Ovary (tissue), 9 donors: Measurements from ENCODE around the gene KIF26B. TPM values are rescaled to one million over a fixed set of nuclear protein-coding genes. Genes with fewer than 3 reads are reported as not detected.

ENCODE experiments used
- DNase-seq, 5 donors: peaks; one replicate each; pipeline ENCODE4 v3.0.0-alpha.2; 2019 to 2020
- H3K27ac ChIP-seq, 2 donors: fragments of 200-600 bp; one replicate each; pipeline versions ENCODE4 v1.5.1 to v1.8.0; 2019 to 2022
- H3K27me3 ChIP-seq: fragments of 200-600 bp; one replicate; pipeline ENCODE4 v1.8.0; 2022
- H3K36me3 ChIP-seq: fragments of 200-600 bp; sonication (generic); one replicate; pipeline ENCODE4 v1.5.1; 2019
- H3K4me1 ChIP-seq: one replicate; pipeline ENCODE4 v1.8.1; 2013; ENCODE audit warnings: mild to moderate bottlenecking, moderate library complexity; ENCODE audit not compliant: insufficient read depth
- H3K4me3 ChIP-seq: fragments of 200-600 bp; sonication (generic); one replicate; pipeline ENCODE4 v1.5.1; 2017
- H3K9me3 ChIP-seq, 2 donors: fragments of 200-600 bp in 1 of 2; sonication (generic) in 1 of 2; one replicate each; pipeline versions ENCODE4 v1.5.1 to v1.8.1; 2013 to 2019; ENCODE audit warnings: mild to moderate bottlenecking in 1 of 2, moderate library complexity in 1 of 2
- EP300 ChIP-seq: sonication (generic); formaldehyde crosslinking; IDR thresholded peaks from one replicate; pipeline ENCODE4 v1.6.1; 2017; ENCODE audit warnings: antibody characterized with exemption
- POLR2A ChIP-seq: fragments of 450-650 bp; IDR thresholded peaks from one replicate; pipeline ENCODE4 v1.6.1; 2017; ENCODE audit warnings: antibody characterized with exemption, mild to moderate bottlenecking, moderate library complexity
- WGBS, 3 donors: extraction: QIAGEN DNeasy Blood & Tissue Kit in 1 of 3; methylation state at CpG; one replicate each; pipeline versions ENCODE4 v1.1.5 to v1.1.7; 2013 to 2017; 5-methylcytosine and 5-hydroxymethylcytosine counted together
- intact Hi-C, 4 donors: fragments of 100-400 bp; cut with DNase I; formaldehyde crosslinking; loops; one replicate each; pipeline versions ENCODE4 v1.11.0 to v1.15.1; 2022 to 2023
- polyA plus RNA-seq, 2 donors: library from polyadenylated mRNA; stranded (reverse); fragments of 200-250 nt in 1 of 2; fragments of 350-450 nt in 1 of 2; fragmentation: Illumina TruSeq in 1 of 2; extraction: RNeasy Lipid Tissue Mini Kit (QIAGEN cat#74804) in 1 of 2; gene quantifications; one replicate each; pipeline ENCODE4 v1.2.3, GENCODE V29; 2013 to 2014
- total RNA-seq, 7 donors: library from RNA; depleted of rRNA in 2 of 7; stranded (reverse); fragments of >200 nt in 2 of 7; fragmentation: NEBNext Ultra II Directional in 3 of 7; extraction: Animal tissue kit (Norgen Biotek cat#: 25700) in 3 of 7; gene quantifications; one replicate each; pipeline versions ENCODE4 v1.1.0 to v1.2.4, GENCODE V29; 2016 to 2023
- TF ChIP-seq, protein P1 (sequence below), 3 donors: fragments of 450-650 bp in 2 of 3; fragments of 200-600 bp in 1 of 3; IDR thresholded peaks; one replicate each; pipeline versions ENCODE4 v1.5.1 to v1.8.0; 2016 to 2022; ENCODE audit warnings: antibody characterized with exemption in 3 of 3, mild to moderate bottlenecking in 1 of 3
- donor health status: DM: no; HTN: no; CAD: no; lungs with moderate emphysema.
- donor health status: DM: no; HTN: no; CAD: no.
- donor health status: Bipolar disorder and iron deficiency.
- donor health status: DM: yes; HTN: yes; CAD: no.
- donor health status: DM: no; HTN: no; CAD: no.
- donor health status: DM: yes; HTN: yes; CAD: no.

Gene KIF26B
- total and polyA plus RNA-seq, 9 donors, result 0.28 to 4.0 (median 0.54) TPM

DNA sequence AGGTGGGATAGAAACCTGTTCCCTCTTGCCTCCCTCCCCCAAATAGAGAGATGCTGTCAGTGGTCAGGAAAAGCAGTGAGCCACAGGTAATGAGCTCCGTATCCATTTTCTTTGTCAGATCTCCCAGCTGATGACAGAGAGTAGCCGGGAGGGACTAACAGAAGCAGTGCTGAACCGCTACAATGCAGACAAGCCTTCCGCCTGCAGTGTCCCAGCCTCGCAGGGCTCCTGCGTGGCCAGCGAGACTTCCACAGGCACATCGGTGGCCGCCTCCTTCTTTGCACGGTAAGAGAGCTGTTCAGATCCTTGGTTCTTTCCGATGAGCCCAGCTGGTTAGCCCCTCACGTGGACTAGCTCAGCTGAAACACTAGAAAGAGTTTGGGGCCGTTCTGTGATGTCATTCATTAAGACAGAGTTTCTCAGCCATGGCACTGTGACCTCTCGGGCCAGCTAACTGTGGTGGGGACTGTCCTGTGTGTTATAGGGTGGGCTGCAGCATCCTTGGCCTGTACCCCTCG is 264.7 kb downstream of the KIF26B start:
- no peaks in the 10 kb centered on the region for H3K27me3 ChIP-seq
- intact Hi-C loops, result no loop called here
- DNase-seq, result no peak
- no peaks in the 10 kb centered on the region for H3K9me3 ChIP-seq
- H3K27ac ChIP-seq, result no peak overlapping the region
- no peak for TF ChIP-seq POLR2A
- TF ChIP-seq EP300, result no peak
- TF ChIP-seq, protein P1, sequence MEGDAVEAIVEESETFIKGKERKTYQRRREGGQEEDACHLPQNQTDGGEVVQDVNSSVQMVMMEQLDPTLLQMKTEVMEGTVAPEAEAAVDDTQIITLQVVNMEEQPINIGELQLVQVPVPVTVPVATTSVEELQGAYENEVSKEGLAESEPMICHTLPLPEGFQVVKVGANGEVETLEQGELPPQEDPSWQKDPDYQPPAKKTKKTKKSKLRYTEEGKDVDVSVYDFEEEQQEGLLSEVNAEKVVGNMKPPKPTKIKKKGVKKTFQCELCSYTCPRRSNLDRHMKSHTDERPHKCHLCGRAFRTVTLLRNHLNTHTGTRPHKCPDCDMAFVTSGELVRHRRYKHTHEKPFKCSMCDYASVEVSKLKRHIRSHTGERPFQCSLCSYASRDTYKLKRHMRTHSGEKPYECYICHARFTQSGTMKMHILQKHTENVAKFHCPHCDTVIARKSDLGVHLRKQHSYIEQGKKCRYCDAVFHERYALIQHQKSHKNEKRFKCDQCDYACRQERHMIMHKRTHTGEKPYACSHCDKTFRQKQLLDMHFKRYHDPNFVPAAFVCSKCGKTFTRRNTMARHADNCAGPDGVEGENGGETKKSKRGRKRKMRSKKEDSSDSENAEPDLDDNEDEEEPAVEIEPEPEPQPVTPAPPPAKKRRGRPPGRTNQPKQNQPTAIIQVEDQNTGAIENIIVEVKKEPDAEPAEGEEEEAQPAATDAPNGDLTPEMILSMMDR (IDR thresholded peaks at IDR 0.05), result no peak
- no peaks in the 10 kb centered on the region for H3K4me1 ChIP-seq
- no peaks in the 10 kb centered on the region for H3K36me3 ChIP-seq
- no peak overlapping the region for H3K4me3 ChIP-seq
- 67 to 76% (median 67%) methylated on average over 15 of the region's 15 CpGs for WGBS, 3 donors

GRCh38 chr1:245419989-245420388 is 265.2 kb downstream of the KIF26B start:
- no peak for TF ChIP-seq EP300
- TF ChIP-seq POLR2A, result no peak
- TF ChIP-seq, protein P1 (IDR thresholded peaks at IDR 0.05), result no peak
- no peaks in the 10 kb centered on the region for H3K27me3 ChIP-seq
- no peak overlapping the region for H3K27ac ChIP-seq
- WGBS, 3 donors, result 9 to 21% (median 13%) methylated on average over 7 of the region's 7 CpGs
- H3K4me3 ChIP-seq, result no peak overlapping the region
- no peak for DNase-seq
- no peaks in the 10 kb centered on the region for H3K4me1 ChIP-seq
- no peaks in the 10 kb centered on the region for H3K9me3 ChIP-seq
- H3K36me3 ChIP-seq, result no peaks in the 10 kb centered on the region
- intact Hi-C loops, result no loop called here

GRCh38 chr1:245420926-245421325 is 266.1 kb downstream of the KIF26B start:
- H3K27me3 ChIP-seq, result no peaks in the 10 kb centered on the region
- no peak overlapping the region for H3K4me3 ChIP-seq
- no peak for TF ChIP-seq POLR2A
- TF ChIP-seq, protein P1 (IDR thresholded peaks at IDR 0.05), result no peak
- no peak for TF ChIP-seq EP300
- no peaks in the 10 kb centered on the region for H3K4me1 ChIP-seq
- DNase-seq, result no peak
- H3K36me3 ChIP-seq, result no peaks in the 10 kb centered on the region
- 91 to 98% (median 95%) methylated on average over 2 of the region's 2 CpGs for WGBS, 3 donors
- no peaks in the 10 kb centered on the region for H3K9me3 ChIP-seq
- intact Hi-C loops, result no loop called here
- no peak overlapping the region for H3K27ac ChIP-seq

GRCh38 chr1:245428681-245429080 is 273.9 kb downstream of the KIF26B start:
- DNase-seq, result no peak
- intact Hi-C loops, result no loop called here
- Histone ChIP-seq H3K27me3 (no peaks in the 10 kb centered on the region), H3K27ac (no peak overlapping the region), H3K36me3 (no peaks in the 10 kb centered on the region), H3K4me1 (no peaks in the 10 kb centered on the region), H3K9me3 (no peaks in the 10 kb centered on the region), H3K4me3 (no peak overlapping the region)
- TF ChIP-seq POLR2A, result no peak
- 68 to 77% (median 73%) methylated on average over 4 of the region's 4 CpGs for WGBS, 3 donors

DNA sequence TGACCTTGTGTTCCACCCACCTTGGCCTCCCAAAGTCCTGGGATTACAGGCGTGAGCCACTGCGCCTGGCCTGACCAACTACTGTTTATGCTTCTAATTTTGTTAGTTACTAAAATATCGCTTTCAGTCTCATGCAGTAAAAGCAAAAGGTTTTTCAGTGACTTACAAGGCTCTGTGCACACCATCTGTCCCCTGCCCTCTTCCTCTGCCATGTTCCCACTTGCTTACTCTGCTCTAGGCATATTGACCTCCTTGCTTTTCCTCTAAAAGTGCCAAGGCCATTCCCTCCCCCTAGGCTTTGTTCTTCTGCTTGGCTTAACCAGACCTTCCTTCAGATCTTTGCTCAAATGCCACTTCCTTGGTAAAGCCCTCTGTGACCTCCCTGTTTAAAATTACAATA is 276.9 kb downstream of the KIF26B start:
- no peak overlapping the region for H3K4me3 ChIP-seq
- H3K9me3 ChIP-seq, result no peaks in the 10 kb centered on the region
- WGBS, 3 donors, result 67 to 84% (median 72%) methylated on average over 3 of the region's 3 CpGs
- H3K4me1 ChIP-seq, result no peaks in the 10 kb centered on the region
- intact Hi-C loops, result no loop called here
- no peak for TF ChIP-seq EP300
- TF ChIP-seq, protein P1 (IDR thresholded peaks at IDR 0.05), result no peak
- no peak for TF ChIP-seq POLR2A
- DNase-seq, result no peak
- H3K27me3 ChIP-seq, result no peaks in the 10 kb centered on the region
- no peaks in the 10 kb centered on the region for H3K36me3 ChIP-seq
- no peak overlapping the region for H3K27ac ChIP-seq
